ENCODE results near the gene CST1. TPM values are rescaled to one million over a fixed set of nuclear protein-coding genes. Genes with fewer than 3 reads are reported as not detected.
"Not testable (repeated sequence)": the region's sequence is repeated elsewhere in the genome, so short reads cannot be mapped to it uniquely, and the experiment has no call there.

Gene CST1
- total RNA-seq, 1 donor from 2014 or later, result not detected

GRCh38 chr20:23772074-23772473, 21.3 kb upstream of the CST1 start:
- Histone ChIP-seq H3K36me3 (ENCODE audit: control insufficient read depth, insufficient read depth, low read length) (no peaks in the 10 kb centered on the region), H3K27me3 (ENCODE audit: control insufficient read depth, insufficient read depth, low read length) (no peaks in the 10 kb centered on the region), H3K4me3 (ENCODE audit: low read depth, low read length) (no peak overlapping the region)
- DNase-seq (ENCODE audit: low read depth), result no peak
- TF ChIP-seq CTCF (IDR thresholded peaks at IDR 0.05; ENCODE audit: insufficient read depth, low read length, poor library complexity, severe bottlenecking), result no peak

DNA sequence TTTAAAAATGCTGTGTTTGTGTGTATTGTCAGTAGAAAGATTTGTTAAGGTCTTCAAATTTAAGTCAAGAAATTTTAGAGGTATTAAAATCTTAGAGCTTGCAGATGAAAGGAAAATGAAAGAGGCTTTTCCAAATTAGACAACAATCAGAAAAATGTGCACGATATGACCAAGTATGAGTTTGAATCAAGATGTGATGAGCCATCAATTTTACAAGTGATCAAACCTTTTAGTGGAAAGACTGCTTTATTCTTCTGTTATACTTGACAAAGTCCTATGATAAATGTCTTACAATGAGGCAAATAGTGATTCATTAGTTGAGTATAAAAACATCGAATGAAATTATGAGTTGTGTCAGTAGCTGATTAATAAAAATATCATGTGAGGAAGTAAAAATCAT, 19.6 kb upstream of the CST1 start:
- no peak for TF ChIP-seq CTCF (IDR thresholded peaks at IDR 0.05; ENCODE audit: insufficient read depth, low read length, poor library complexity, severe bottlenecking)
- no peak for DNase-seq (ENCODE audit: low read depth)
- H3K27me3 ChIP-seq (ENCODE audit: control insufficient read depth, insufficient read depth, low read length), result no peaks in the 10 kb centered on the region

GRCh38 chr20:23768520-23768919, 17.8 kb upstream of the CST1 start:
- not testable (repeated sequence) for DNase-seq (ENCODE audit: low read depth); H3K36me3 ChIP-seq (ENCODE audit: control insufficient read depth, insufficient read depth, low read length); H3K27me3 ChIP-seq (ENCODE audit: control insufficient read depth, insufficient read depth, low read length); H3K4me3 ChIP-seq (ENCODE audit: low read depth, low read length)

More for the DNA sequence above, 19.6 kb upstream of the CST1 start:
- Histone ChIP-seq H3K36me3 (ENCODE audit: control insufficient read depth, insufficient read depth, low read length) (no peaks in the 10 kb centered on the region), H3K4me3 (ENCODE audit: low read depth, low read length) (no peak overlapping the region)

GRCh38 chr20:23766531-23766930, 15.8 kb upstream of the CST1 start:
- Histone ChIP-seq H3K27me3 (ENCODE audit: control insufficient read depth, insufficient read depth, low read length) (no peaks in the 10 kb centered on the region), H3K36me3 (ENCODE audit: control insufficient read depth, insufficient read depth, low read length) (no peaks in the 10 kb centered on the region), H3K4me3 (ENCODE audit: low read depth, low read length) (no peak overlapping the region)
- no peak for DNase-seq (ENCODE audit: low read depth)
- no peak for TF ChIP-seq CTCF (IDR thresholded peaks at IDR 0.05; ENCODE audit: insufficient read depth, low read length, poor library complexity, severe bottlenecking)

GRCh38 chr20:23765578-23765977, 14.8 kb upstream of the CST1 start:
- H3K4me3 ChIP-seq (ENCODE audit: low read depth, low read length), result no peak overlapping the region
- no peak for TF ChIP-seq CTCF (IDR thresholded peaks at IDR 0.05; ENCODE audit: insufficient read depth, low read length, poor library complexity, severe bottlenecking)

DNA sequence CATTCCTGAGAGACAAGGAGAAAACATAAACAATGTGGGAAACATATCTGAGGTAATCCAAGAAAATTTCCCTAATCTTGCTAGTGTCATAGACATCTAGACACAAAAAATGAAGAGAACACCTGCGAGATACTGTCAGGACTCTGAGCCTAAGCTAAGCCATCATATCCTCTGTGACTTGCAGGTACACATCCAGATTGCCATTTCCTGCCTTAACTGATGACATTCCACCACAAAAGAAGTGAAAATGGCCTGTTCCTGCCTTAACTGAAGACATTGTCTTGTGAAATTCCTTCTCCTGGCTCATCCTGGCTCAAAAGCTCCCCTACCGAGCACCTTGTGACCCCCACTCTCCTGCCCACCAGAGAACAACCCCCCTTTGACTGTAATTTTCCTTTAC, 13.9 kb upstream of the CST1 start:
- DNase-seq (ENCODE audit: low read depth); H3K4me3 ChIP-seq (ENCODE audit: low read depth, low read length); H3K36me3 ChIP-seq (ENCODE audit: control insufficient read depth, insufficient read depth, low read length); H3K27me3 ChIP-seq (ENCODE audit: control insufficient read depth, insufficient read depth, low read length): not testable (repeated sequence)

More at GRCh38 chr20:23765578-23765977, 14.8 kb upstream of the CST1 start:
- no peak for DNase-seq (ENCODE audit: low read depth)
- Histone ChIP-seq H3K27me3 (ENCODE audit: control insufficient read depth, insufficient read depth, low read length) (no peaks in the 10 kb centered on the region), H3K36me3 (ENCODE audit: control insufficient read depth, insufficient read depth, low read length) (no peaks in the 10 kb centered on the region)

- Histone ChIP-seq H3K4me3 (ENCODE audit: low read depth, low read length) (no peak overlapping the region), H3K36me3 (ENCODE audit: control insufficient read depth, insufficient read depth, low read length) (no peaks in the 10 kb centered on the region), H3K27me3 (ENCODE audit: control insufficient read depth, insufficient read depth, low read length) (no peaks in the 10 kb centered on the region)
- DNase-seq (ENCODE audit: low read depth), result no peak
- no peak for TF ChIP-seq CTCF (IDR thresholded peaks at IDR 0.05; ENCODE audit: insufficient read depth, low read length, poor library complexity, severe bottlenecking)
Measured at GRCh38 chr20:23763345-23763744, 12.6 kb upstream of the CST1 start.

Data from kidney epithelial cell (primary cell).